Measurements from ENCODE around the gene PDE1A.

GRCh38 chr2:182435754-182436153 lies 8.9 kb upstream of the PDE1A start:
- no peak for TF ChIP-seq CTCF (IDR thresholded peaks at IDR 0.05)
- no peak for TF ChIP-seq POLR2A (IDR thresholded peaks at IDR 0.05)

Data from adrenal gland (tissue), 5 donors.